ENCODE data around the gene NACC2. TPM values are rescaled to one million over a fixed set of nuclear protein-coding genes. Genes with fewer than 3 reads are reported as not detected.

The NACC2 gene
- total RNA-seq, 1 donor from 2014 or later, result 34.0 TPM

- Histone ChIP-seq H3K27ac (ENCODE audit: low read depth, low read length) (no peak overlapping the region), H3K27me3 (ENCODE audit: insufficient read depth, low read length) (no peaks in the 10 kb centered on the region), H3K36me3 (ENCODE audit: insufficient read depth, low read length) (no peaks in the 10 kb centered on the region), H3K4me2 (ENCODE audit: low read length) (no peak overlapping the region), H3K9me3 (ENCODE audit: insufficient read depth, low read depth, low read length) (no peaks in the 10 kb centered on the region), H4K20me1 (ENCODE audit: insufficient read depth, low read length) (peaks cover 69% of the 10 kb centered on the region), H3K79me2 (ENCODE audit: insufficient read depth, low read length) (no peaks in the 10 kb centered on the region), H3K4me3 (ENCODE audit: insufficient read depth, low read depth, low read length) (no peak overlapping the region), H3K9ac (ENCODE audit: low read length) (peak overlapping the region; percentile 38), H3K4me1 (ENCODE audit: insufficient read depth, low read length) (peaks cover 22% of the 10 kb centered on the region), H2AFZ (ENCODE audit: low read depth, low read length) (no peak overlapping the region)
- Mint-ChIP-seq H3K27me3 (ENCODE audit: low read depth, unreplicated experiment) (no peaks in the 10 kb centered on the region), H3K4me1 (ENCODE audit: low read depth, unreplicated experiment) (peaks cover 21% of the 10 kb centered on the region), H3K36me3 (ENCODE audit: low read depth, unreplicated experiment) (peaks cover 9% of the 10 kb centered on the region), H3K9me3 (ENCODE audit: unreplicated experiment) (no peaks in the 10 kb centered on the region), H3K4me3 (ENCODE audit: unreplicated experiment) (no peak overlapping the region), H3K27ac (ENCODE audit: unreplicated experiment) (no peak overlapping the region)
- no peak for FAIRE-seq
- TF ChIP-seq EZH2 (IDR thresholded peaks at IDR 0.05; ENCODE audit: insufficient read depth, low read length) (no peak), CTCF (IDR thresholded peaks at IDR 0.05; ENCODE audit: insufficient read depth, low read depth, low read length) (no peak)
- no peak for DNase-seq (ENCODE audit: low read depth)
Observed at GRCh38 chr9:136007276-136007933, 87.7 kb downstream of the NACC2 start.

GRCh38 chr9:136006169-136006568 lies 88.9 kb downstream of the NACC2 start:
- TF ChIP-seq CTCF (IDR thresholded peaks at IDR 0.05; ENCODE audit: insufficient read depth, low read depth, low read length) (no peak), EZH2 (IDR thresholded peaks at IDR 0.05; ENCODE audit: insufficient read depth, low read length) (no peak)
- H3K27me3 ChIP-seq (ENCODE audit: insufficient read depth, low read length), result no peaks in the 10 kb centered on the region
- no peak overlapping the region for H2AFZ ChIP-seq (ENCODE audit: low read depth, low read length)
- no peak overlapping the region for H3K9ac ChIP-seq (ENCODE audit: low read length)
- peaks cover 15% of the 10 kb centered on the region for H3K4me1 ChIP-seq (ENCODE audit: insufficient read depth, low read length)
- H3K79me2 ChIP-seq (ENCODE audit: insufficient read depth, low read length), result no peaks in the 10 kb centered on the region
- no peak overlapping the region for H3K4me3 Mint-ChIP-seq (ENCODE audit: unreplicated experiment)
- peaks cover 18% of the 10 kb centered on the region for H3K4me1 Mint-ChIP-seq (ENCODE audit: low read depth, unreplicated experiment)
- H3K36me3 ChIP-seq (ENCODE audit: insufficient read depth, low read length), result no peaks in the 10 kb centered on the region
- H3K27me3 Mint-ChIP-seq (ENCODE audit: low read depth, unreplicated experiment), result no peaks in the 10 kb centered on the region
- peaks cover 67% of the 10 kb centered on the region for H4K20me1 ChIP-seq (ENCODE audit: insufficient read depth, low read length)
- no peak overlapping the region for H3K4me2 ChIP-seq (ENCODE audit: low read length)
- no peaks in the 10 kb centered on the region for H3K9me3 Mint-ChIP-seq (ENCODE audit: unreplicated experiment)
- DNase-seq (ENCODE audit: low read depth) (no peak), FAIRE-seq (no peak)
- H3K27ac ChIP-seq (ENCODE audit: low read depth, low read length), result no peak overlapping the region
- H3K27ac Mint-ChIP-seq (ENCODE audit: unreplicated experiment), result no peak overlapping the region
- no peak overlapping the region for H3K4me3 ChIP-seq (ENCODE audit: insufficient read depth, low read depth, low read length)
- H3K9me3 ChIP-seq (ENCODE audit: insufficient read depth, low read depth, low read length), result no peaks in the 10 kb centered on the region
- H3K36me3 Mint-ChIP-seq (ENCODE audit: low read depth, unreplicated experiment), result peaks cover 7% of the 10 kb centered on the region

GRCh38 chr9:136004712-136005111 lies 90.4 kb downstream of the NACC2 start:
- TF ChIP-seq EZH2 (IDR thresholded peaks at IDR 0.05; ENCODE audit: insufficient read depth, low read length), result no peak
- no peak for TF ChIP-seq CTCF (IDR thresholded peaks at IDR 0.05; ENCODE audit: insufficient read depth, low read depth, low read length)
- Mint-ChIP-seq H3K4me3 (ENCODE audit: unreplicated experiment) (no peak overlapping the region), H3K36me3 (ENCODE audit: low read depth, unreplicated experiment) (peaks cover 6% of the 10 kb centered on the region), H3K27me3 (ENCODE audit: low read depth, unreplicated experiment) (no peaks in the 10 kb centered on the region), H3K9me3 (ENCODE audit: unreplicated experiment) (peaks cover 2% of the 10 kb centered on the region), H3K4me1 (ENCODE audit: low read depth, unreplicated experiment) (peaks cover 17% of the 10 kb centered on the region), H3K27ac (ENCODE audit: unreplicated experiment) (no peak overlapping the region)
- Histone ChIP-seq H3K27me3 (ENCODE audit: insufficient read depth, low read length) (no peaks in the 10 kb centered on the region), H4K20me1 (ENCODE audit: insufficient read depth, low read length) (peaks cover 53% of the 10 kb centered on the region), H2AFZ (ENCODE audit: low read depth, low read length) (no peak overlapping the region), H3K79me2 (ENCODE audit: insufficient read depth, low read length) (no peaks in the 10 kb centered on the region), H3K9ac (ENCODE audit: low read length) (no peak overlapping the region), H3K4me1 (ENCODE audit: insufficient read depth, low read length) (peaks cover 15% of the 10 kb centered on the region), H3K36me3 (ENCODE audit: insufficient read depth, low read length) (no peaks in the 10 kb centered on the region), H3K4me3 (ENCODE audit: insufficient read depth, low read depth, low read length) (no peak overlapping the region), H3K4me2 (ENCODE audit: low read length) (no peak overlapping the region), H3K27ac (ENCODE audit: low read depth, low read length) (no peak overlapping the region), H3K9me3 (ENCODE audit: insufficient read depth, low read depth, low read length) (no peaks in the 10 kb centered on the region)
- DNase-seq (ENCODE audit: low read depth) (no peak), FAIRE-seq (no peak)

Data from astrocyte (in vitro differentiated cells and primary cell).